HG03521 (cell line): ENCODE results near the gene TLE7.

Experiments used
- ATAC-seq: cut with Tn5 transposase; IDR thresholded peaks from one replicate; pipeline ENCODE4 v1.9.1; 2021; ENCODE audit warnings: mild to moderate bottlenecking, moderate library complexity; ENCODE audit not compliant: unreplicated experiment

Gene TLE7

GRCh38 chr16:71442051-71442440 lies at the start of gene TLE7:
Gene TLE7, minus strand, starts transcription at chr16:71442054. Its CDS starts 8,730 bp downstream, at chr16:71433324.
- ATAC-seq, result no peak

DNA sequence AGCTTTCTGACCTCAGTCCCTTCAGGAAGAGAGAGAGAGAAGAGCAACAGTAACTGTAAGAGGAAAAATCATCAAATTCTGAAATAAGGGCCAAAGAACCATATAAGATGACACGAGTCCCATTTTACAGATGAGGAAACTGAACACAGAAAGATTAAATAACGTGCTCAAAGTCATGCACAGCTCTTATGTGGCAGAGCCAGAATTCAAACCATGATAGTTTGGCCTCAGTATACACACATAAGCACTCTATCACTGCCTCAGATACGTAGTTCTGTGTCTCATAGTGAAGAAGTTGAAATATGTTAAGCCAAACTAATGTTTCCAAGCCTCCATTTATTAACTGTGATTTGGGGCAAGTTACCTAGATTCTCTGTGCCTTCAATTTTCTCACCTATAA lies 49.2 kb upstream of the TLE7 start:
- no peak for ATAC-seq

GRCh38 chr16:71490361-71490760 lies 48.5 kb upstream of the TLE7 start:
- no peak for ATAC-seq

DNA sequence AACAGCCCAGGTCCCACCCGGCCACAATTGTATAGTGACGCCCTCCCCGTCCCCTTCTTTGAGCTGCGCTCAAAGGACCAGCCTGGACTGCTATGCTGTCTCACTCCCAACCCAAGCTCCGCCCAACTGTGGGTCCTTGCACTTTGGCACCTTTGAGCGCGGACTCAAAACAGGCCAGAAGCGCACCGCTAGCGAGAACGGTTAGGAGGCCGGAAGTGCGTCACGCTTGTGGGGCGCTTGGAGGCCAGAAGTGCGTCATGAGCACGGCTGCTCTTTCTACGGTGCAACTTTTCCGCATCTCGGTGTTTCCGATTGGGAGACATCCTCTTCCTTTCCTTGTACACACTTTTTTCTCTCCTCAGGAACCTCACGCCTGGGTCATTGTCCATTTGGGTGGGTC lies 47.3 kb upstream of the TLE7 start, which contains the start of gene ZNF19:
TSS of gene ZNF19 (minus strand) at position 203 of the 400 bp plus-strand sequence. CDS start 7,210 bp downstream, outside the sequence.
- ATAC-seq, result no peak

DNA sequence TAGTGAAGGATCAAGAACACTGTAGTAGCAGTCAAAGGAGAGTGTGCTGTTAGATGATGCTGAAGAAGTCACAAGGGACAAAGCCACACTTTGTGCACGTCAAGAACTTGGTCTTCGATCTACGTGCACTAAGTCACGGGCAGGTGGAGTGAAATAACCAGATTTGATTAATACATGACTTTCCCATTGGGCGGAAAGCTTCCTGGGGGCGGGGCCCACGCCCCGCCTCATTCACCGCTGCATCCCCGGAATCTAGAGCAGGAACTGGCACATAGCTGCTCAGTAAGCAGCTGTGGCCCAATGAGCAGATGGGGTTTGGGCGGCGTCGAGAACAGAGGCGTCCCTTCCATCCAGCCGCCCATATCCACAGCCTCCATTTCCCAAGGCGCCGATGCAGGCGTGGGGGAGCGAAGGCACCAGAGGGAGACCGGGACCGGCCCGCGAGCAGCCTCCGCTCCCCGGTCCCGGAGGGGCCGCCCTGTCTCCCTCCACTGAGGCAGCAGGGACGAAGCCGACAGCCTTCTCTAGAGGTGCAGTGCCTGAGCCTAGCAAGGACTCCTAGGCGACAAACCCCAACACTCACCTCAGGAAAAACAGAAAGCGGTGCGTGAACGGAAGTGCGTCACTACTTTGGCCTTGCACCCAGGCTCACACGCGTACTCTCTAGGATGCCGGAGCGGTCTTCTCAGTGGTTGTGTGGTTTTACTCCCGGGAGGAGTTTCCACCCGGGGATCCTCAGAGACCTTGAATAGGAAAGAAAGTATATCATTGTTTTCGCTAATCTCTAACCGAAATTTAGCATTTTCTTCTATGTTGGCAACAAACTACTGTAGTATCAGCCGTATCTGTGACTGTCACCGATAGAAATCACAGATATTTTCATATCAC lies 42.4 kb upstream of the TLE7 start:
- peak; percentile 90 for ATAC-seq

- ATAC-seq, result no peak
These were observed 40.7 kb upstream of the TLE7 start for GRCh38 chr16:71482569-71482968.

- no peak for ATAC-seq
These were observed 39.1 kb upstream of the TLE7 start for GRCh38 chr16:71480956-71481355.

DNA sequence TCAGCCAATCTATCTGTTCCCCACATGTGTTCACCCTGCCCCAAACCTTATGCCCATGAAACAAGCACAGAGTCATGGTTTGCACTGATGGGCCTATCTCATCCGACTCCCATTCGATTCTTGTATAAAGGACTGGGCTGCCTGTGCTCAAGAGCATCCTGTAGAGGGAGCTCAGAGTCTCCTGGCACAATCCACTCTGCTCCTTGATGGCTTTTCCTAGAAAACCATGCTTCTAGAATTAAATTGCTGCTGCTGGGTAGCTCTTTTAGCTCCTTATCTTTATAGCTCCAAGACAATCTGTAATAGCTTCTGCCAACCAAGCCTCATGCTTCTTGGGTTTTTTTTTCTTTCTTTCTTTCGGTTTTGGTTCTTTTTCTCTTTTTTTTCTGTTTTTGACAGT lies 37.6 kb upstream of the TLE7 start:
- ATAC-seq, result no peak

- no peak for ATAC-seq
These were observed 34.7 kb upstream of the TLE7 start for GRCh38 chr16:71476457-71477124.

- ATAC-seq, result no peak
These were observed 33.0 kb upstream of the TLE7 start for GRCh38 chr16:71474864-71475263.

DNA sequence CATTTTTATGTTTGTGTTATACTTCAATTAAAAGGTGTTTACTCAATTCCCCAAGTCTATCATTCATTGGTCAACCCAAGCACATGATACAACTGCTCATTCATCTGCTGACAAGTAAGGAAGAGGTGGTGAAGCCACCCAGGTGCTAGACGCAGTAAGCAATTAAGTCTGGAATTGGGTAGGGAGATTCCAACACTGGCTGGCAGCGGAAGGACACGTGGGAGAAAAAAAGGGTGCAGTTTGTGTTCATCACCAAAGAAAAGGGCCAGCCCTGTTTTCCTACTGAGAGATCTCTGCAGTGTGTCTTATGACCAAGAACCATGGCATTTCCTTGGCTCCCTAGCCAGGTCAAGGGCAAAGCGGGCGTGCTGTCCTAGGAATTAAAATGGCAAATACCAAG lies 32.0 kb upstream of the TLE7 start:
- no peak for ATAC-seq

DNA sequence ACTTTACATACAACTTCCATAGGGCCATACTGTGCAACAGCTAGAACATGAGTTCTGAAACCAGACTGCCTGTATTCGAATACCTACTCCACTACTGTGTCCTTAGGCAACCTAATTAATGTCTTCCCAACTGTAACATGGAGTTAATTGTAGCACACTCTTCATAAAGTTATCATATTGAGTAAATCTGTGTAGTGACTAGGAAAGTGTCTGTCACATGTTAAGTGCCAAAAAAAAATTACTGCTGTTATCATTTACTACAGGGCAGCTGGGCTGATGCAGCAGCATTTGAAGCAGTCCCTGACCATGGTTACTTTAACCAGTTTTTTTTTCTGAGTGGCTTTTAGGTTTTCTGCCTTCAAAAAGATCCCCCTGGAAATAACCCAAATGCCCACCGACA lies 31.1 kb upstream of the TLE7 start:
- ATAC-seq, result no peak

DNA sequence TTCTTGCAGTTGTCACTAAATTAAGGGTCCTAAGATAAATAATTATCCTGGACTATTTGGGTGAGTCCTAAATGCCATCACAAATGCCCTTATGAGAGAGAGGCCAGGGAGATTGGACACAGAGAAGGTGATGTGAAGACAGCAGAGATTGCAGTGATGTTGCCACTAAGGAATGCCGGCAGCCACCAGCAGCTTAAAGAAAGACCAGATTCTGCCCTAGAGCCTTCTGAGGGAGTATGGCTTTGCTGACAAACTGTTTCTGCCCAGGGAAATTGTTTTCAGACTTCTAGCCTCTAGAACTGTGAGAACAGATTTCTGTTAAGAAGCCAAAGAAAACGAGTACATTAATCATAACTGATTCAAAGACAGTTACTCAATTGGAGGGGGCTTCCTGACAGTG lies 30.2 kb upstream of the TLE7 start:
- no peak for ATAC-seq

- no peak for ATAC-seq
These were observed 26.0 kb upstream of the TLE7 start for GRCh38 chr16:71467810-71468209.

- no peak for ATAC-seq
These were observed 22.4 kb upstream of the TLE7 start for GRCh38 chr16:71464231-71464630.

DNA sequence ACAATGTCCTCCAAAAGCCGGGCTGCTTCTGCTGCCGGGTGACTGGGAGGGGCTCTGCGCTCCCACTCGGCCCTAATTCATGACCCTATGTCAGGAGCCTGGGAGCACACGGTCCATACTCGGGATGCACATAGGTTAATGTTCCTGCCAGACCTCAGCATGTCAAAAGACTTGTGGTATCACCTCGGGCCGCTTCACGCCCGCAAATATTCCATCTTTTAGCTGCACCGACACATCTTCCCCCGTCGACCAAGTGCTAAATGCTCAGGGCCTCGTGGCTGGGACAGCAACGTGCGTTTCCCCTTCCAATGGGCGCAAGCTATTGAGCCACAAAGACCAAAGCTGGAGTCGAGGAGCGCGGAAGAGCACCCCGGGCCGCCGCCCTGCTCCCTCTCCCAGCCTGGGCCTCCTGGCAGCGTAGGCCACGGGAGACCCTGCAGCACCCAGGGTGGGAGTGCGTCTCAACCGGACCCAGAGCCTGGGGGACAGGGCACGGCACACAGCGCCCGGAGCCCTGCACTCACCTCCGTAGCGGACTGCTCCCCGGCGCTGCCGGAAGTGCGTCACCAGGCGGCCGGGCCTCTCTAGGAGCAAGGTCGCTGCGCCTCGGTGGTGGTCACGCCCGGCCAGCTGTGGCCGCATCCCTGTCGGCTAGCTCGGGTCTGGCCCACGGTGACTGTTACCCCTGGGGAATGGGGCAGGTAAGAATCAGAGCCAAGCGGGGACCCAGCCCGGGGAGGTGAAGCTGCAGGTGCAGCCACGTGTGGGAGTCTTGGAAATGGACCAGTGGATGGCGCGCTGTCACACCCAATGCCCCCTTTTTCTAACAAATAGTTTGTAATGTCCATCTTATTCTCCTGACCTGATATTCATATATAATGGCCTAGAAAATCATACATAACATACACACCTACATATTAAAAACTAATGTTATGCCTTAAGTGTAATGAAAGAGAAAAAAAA lies 20.1 kb upstream of the TLE7 start, which contains the start of gene ZNF23:
TSS of gene ZNF23 (minus strand) at position 562 of the 963 bp plus-strand sequence. CDS start 5,451 bp downstream, outside the sequence.
- peak; percentile 98 for ATAC-seq

GRCh38 chr16:71460941-71461340 lies 19.1 kb upstream of the TLE7 start:
- ATAC-seq, result no peak

- no peak for ATAC-seq
These were observed 18.4 kb upstream of the TLE7 start for GRCh38 chr16:71460236-71460635.

DNA sequence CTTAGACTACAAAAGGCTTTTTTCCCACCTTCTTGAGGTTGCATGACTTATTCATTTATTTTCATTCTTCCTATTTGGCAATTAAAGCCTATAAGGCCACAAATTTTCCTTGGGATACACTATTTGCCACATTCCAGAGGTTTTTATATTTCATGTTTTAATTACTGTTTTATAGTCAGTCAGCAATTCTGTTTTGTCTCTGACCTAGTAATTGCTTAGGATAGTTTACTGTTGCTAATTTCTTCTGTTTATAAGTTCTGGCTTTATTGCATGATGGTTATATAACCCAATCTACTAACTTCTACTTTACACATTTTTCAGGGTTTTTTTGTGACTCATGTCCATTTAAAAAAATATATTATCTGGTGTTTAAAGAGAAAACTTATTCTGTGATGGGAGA lies 17.7 kb upstream of the TLE7 start:
- ATAC-seq, result no peak

GRCh38 chr16:71456801-71457200 lies 14.9 kb upstream of the TLE7 start:
- no peak for ATAC-seq

DNA sequence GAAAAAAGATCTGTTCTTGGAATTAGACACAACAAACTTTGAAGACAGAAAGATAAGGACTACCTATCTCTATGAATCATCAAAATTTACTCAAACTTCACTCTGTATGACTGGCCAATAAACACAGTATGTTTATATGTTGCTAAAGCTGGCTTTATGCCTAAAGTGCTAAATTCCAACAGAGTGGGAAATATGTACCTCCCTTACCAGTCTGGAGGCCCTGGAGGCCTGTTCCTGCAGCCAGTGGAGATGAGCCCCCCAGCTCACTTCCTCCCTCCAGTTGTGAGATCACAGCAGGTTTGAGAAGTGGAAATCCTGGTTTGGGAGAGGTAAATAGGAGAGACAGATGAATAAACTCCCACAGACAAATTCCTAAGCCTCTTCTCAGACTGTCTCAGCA lies 11.2 kb upstream of the TLE7 start:
- no peak for ATAC-seq
